ENCODE measurements around the gene PTPRG.
"Not testable (repeated sequence)": the region's sequence is repeated elsewhere in the genome, so short reads cannot be mapped to it uniquely, and the experiment has no call there.

GRCh38 chr3:61710920-61711319 lies 149.5 kb downstream of the PTPRG start:
- not testable (repeated sequence) for TF ChIP-seq CTCF (IDR thresholded peaks at IDR 0.05; ENCODE audit: poor library complexity); EZH2 (IDR thresholded peaks at IDR 0.05; ENCODE audit: borderline replicate concordance)
